OCI-LY1 (cell line): ENCODE measurements around the gene NAP1L5.

Experiments
- EZH2 ChIP-seq: fragments of 200-600 bp; sonication (generic), shearing (Covaris generic); IDR thresholded peaks from 2 replicates; pipeline ENCODE4 v1.8.0; 2017; ENCODE audit warnings: borderline replicate concordance, mixed run types, mild to moderate bottlenecking, antibody characterized with exemption, low read length, moderate library complexity, mixed read lengths
- TF ChIP-seq, protein P1 (sequence below): fragments of 200-600 bp; sonication (generic), shearing (Covaris generic); IDR thresholded peaks from 2 replicates; pipeline ENCODE4 v1.5.1; 2017; ENCODE audit warnings: mild to moderate bottlenecking, antibody characterized with exemption, low read length, moderate library complexity, mixed read lengths

DNA sequence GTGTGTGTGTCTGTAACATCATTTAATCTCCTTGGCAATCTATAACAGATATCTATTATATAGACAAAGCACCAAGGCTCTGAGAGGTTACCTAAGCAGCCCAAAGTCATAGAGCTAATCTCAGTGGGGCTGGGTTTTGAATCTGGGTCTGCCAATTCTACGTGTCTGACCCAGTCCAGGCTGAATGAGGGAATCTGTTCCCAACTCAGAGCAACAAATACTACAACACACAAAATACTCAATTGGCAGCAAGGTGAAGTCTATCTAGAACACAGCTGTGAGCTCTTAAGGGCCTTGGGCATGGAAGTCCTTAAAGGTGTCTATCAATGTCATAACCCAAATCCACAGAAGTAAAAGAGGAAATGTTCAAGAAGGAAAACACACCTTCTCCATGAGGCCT is 47.5 kb upstream of the NAP1L5 start:
- TF ChIP-seq, protein P1, sequence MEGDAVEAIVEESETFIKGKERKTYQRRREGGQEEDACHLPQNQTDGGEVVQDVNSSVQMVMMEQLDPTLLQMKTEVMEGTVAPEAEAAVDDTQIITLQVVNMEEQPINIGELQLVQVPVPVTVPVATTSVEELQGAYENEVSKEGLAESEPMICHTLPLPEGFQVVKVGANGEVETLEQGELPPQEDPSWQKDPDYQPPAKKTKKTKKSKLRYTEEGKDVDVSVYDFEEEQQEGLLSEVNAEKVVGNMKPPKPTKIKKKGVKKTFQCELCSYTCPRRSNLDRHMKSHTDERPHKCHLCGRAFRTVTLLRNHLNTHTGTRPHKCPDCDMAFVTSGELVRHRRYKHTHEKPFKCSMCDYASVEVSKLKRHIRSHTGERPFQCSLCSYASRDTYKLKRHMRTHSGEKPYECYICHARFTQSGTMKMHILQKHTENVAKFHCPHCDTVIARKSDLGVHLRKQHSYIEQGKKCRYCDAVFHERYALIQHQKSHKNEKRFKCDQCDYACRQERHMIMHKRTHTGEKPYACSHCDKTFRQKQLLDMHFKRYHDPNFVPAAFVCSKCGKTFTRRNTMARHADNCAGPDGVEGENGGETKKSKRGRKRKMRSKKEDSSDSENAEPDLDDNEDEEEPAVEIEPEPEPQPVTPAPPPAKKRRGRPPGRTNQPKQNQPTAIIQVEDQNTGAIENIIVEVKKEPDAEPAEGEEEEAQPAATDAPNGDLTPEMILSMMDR = no peak
- no peak for TF ChIP-seq EZH2
